Tibial nerve (tissue), 4 donors: Measurements from ENCODE around the gene UGT2B15.

Experiments
- CTCF ChIP-seq, 5 experiments: fragments of 200-600 bp in 3 of 5; fragments of 450-650 bp in 2 of 5; sonication (generic) in 3 of 5; IDR thresholded peaks; one replicate each; pipeline ENCODE4 v1.5.1; 2016 to 2019; ENCODE audit warnings: antibody characterized with exemption in 5 of 5, mild to moderate bottlenecking in 3 of 5, moderate library complexity in 2 of 5
- EP300 ChIP-seq, 2 donors: sonication (generic); formaldehyde crosslinking; IDR thresholded peaks; one replicate each; pipeline ENCODE4 v1.6.1; 2017; ENCODE audit warnings: antibody characterized with exemption in 2 of 2, mild to moderate bottlenecking in 1 of 2
- POLR2A ChIP-seq, 2 donors: fragments of 450-650 bp; IDR thresholded peaks; one replicate each; pipeline ENCODE4 v1.6.1; 2017; ENCODE audit warnings: antibody characterized with exemption in 2 of 2, mild to moderate bottlenecking in 2 of 2, moderate library complexity in 2 of 2

GRCh38 chr4:68658672-68659071 lies 11.8 kb downstream of the UGT2B15 start:
- TF ChIP-seq POLR2A (IDR thresholded peaks at IDR 0.05) (no peak), CTCF (IDR thresholded peaks at IDR 0.05) (no peak), EP300 (IDR thresholded peaks at IDR 0.05) (no peak)
